GM21423 (cell line): Measurements from ENCODE around the gene PTGES3L.
"Not testable (repeated sequence)": the region's sequence is repeated elsewhere in the genome, so short reads cannot be mapped to it uniquely, and the experiment has no call there.

Experiments
- ATAC-seq: cut with Tn5 transposase; IDR thresholded peaks from one replicate; pipeline ENCODE4 v1.9.1; 2021; ENCODE audit warnings: mild to moderate bottlenecking, moderate library complexity; ENCODE audit not compliant: unreplicated experiment

Gene PTGES3L

DNA sequence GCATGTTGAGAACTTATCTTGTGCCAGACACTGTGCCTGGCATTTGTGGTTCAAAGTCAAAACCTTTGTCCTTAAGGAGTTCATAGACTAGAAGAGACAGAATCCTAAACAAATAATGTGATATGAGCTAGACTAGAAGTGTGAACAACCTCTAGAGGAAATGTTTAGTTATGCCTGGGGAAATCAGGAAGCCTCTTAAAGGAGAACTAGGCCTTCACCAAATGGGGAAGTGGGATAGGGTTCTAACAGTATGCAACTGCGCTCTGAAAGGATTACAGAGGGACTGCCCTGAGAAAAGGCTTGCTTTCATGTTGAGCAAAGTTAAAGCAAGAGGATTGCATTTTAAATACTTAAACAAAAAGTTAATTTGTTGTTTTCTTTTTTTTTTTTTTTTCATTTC is 5.3 kb upstream of the PTGES3L start:
- peak; percentile 45 for ATAC-seq

DNA sequence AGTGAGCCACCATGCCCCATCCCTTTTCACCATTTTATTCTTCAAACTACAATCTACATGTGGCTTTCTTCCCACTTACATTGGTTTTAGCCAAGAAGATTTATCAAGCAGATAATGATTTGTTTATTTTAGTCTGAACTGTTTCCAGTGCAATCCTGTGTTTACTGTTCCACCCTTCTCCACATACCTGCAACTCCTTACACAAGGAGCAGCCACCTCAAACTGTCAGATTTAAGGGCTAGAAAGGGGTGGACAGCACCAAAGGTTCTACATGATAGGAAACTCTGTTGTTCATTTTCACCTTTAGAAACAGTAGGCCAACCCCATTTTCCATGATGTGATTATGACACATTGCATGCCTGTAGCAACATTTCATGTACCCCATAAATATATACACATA is 2.4 kb upstream of the PTGES3L start:
- no peak for ATAC-seq

DNA sequence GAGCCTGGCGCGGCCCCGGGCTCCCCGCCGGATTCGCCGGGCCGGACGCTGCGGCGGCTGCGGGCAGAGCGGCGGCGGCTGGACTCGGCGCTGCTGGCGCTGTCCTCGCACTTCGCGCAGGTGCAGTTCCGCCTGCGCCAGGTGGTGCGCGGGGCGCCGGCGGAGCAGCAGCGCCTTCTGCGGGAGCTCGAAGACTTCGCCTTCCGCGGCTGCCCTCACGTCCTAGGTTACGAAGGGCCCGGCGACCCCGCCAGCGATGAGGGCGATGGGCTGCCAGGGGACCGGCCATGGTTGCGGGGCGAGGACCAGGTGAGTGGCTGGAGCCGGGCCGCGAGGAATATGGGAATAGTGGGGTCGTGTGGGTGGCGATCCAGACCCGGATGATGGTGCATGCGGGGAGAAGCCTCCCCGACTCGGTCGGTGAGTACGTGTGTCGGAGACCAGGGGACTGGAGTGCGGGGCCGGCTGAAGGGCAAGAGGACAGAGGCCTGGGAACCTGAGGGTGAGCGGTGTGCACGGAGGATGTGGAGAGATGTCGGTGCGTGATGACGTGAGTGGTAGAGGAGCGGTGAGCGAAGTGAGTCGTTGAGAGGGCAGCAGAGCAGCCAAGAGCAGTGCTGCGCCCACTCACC is 1.0 kb upstream of the PTGES3L start:
- ATAC-seq, result peak; percentile 46

DNA sequence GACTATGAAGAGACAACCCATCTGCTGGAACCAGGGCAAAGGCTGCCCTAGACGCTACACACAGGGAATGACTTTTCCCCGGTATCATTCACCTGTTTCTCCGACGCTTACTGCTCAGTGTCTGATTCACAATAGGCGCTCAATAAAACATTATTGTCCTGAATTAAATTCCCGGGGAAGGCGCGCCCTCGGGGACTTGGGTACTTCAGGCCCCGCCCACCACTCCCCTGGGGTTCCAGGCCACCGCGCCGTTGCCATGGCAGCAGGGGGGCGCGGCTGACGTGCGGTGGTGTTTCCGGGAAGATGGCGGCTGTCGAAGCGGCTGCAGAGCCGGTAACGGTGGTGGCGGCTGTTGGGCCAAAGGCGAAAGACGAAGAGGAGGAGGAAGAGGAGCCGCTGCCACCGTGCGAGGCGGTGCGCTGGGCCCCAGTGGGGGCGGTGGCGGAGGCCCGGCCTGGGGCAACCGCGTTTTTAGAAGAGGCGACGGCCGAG is 440 bp upstream of the PTGES3L start, which contains the start of gene RUNDC1:
TSS of gene RUNDC1 (plus strand) at position 292 of the 492 bp plus-strand sequence. CDS start at position 304, 12 bp downstream.
- ATAC-seq, result peak; percentile 54

DNA sequence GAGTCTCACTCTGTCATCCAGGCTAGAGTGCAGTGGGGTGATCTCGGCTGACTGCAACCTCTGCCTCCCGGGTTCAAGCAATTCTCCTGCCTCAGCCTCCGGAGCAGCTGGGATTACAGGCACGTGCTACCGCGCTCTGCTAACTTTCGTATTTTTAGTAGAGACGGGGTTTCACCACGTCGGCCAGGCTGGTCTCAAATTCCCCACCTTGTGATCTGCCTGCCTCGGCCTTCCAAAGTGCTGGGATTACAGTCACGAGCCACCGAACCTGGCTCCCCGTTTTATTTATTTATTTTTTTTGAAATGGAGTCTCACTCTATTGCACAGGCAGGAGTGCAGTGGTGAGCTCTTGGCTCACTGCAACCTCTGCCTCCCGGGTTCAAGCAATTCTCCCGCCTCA is 4.2 kb downstream of the PTGES3L start:
- not testable (repeated sequence) for ATAC-seq

DNA sequence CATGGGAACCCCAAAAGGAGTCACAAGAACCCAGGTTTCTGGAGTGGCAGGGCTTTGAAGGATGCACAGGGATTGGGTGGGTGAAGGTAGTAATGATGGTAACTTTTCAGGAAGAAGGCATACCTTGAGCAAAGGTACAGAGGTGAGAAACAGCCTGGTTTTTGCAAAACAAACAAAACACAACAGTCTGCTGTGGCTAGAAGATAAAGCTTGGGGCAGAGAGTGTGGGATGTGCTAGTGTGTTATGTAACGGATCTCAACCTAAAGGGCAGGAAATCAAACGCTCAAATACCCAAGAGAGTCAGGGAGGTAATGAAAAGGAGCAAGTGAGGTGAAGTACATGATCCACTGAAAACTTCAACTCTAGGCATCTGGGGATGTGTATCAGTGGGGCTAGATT is 4.6 kb downstream of the PTGES3L start:
- ATAC-seq, result no peak

DNA sequence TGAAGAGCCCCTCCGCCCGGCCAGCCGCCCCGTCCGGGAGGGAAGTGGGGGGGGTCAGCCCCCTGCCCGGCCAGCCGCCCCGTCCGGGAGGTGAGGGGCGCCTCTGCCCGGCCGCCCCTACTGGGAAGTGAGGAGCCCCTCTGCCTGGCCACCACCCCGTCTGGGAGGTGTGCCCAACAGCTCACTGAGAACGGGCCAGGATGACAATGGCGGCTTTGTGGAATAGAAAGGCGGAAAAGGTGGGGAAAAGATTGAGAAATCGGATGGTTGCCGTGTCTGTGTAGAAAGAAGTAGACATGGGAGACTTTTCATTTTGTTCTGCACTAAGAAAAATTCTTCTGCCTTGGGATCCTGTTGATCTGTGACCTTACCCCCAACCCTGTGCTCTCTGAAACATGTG is 6.6 kb downstream of the PTGES3L start:
- not testable (repeated sequence) for ATAC-seq

DNA sequence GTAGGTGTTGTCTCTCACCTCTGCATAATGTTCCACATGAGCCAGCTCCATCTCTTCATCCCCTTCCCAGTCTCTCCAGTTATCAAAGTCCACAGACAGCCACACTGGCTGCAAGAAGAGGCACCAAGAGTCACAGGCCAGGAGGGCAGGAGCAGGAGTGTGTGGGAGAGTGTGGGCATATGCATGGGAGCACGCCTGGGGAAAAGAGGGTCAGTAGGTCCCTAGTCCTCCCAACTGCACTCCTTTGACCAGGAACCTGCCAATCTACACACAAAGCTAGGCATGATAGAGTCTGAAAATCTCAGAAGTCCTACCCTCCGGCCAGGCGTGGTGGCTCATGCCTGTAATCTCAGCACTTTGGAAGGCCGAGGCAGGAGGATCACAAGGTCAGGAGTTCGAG is 8.3 kb downstream of the PTGES3L start:
- ATAC-seq, result no peak

DNA sequence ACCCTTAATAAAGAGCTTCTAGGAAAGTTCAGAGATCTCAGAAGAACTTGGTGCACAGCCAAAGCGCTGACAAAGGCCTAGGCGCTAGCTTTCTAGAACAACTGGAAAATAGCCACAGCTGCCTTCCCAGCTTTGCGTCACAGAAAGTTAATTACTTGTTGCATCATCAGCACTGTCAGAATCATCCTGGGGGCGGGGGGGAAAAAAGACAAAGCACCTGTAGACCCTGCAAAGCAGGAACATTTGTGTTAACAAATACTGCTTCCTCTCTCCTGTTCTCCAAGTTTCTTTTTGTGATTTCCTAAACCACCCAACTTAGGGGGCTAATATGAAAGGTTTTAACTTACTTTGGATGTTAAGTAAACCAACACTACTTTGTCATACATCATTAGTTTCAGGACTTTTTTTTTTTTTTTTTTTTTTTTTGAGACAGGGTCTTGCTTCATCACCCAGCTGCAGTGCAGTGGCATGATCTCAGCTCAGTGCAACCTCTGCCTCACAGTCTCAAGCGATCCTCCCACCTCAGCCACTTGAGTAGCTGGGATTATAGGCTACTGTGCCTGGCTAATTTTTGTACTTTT is 10.8 kb downstream of the PTGES3L start:
- no peak for ATAC-seq

DNA sequence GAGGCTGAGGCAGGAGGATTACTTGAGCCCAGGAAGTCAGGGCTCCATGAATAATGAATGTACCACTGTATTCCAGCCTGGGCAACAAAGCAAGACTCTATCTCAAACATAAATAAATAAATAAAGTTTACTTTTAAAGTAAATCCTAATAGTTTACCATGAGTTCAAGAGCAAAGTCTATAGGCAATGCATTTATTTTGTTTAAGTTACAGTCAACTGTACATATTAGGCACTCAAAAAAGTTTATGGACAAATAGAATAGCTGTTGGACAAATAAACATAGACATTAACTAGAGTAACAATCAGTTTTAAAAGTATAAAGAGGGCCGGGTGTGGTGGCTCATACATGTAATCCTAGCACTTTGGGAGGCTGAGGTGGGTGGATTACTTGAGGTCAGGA is 12.0 kb downstream of the PTGES3L start:
- ATAC-seq, result no peak

DNA sequence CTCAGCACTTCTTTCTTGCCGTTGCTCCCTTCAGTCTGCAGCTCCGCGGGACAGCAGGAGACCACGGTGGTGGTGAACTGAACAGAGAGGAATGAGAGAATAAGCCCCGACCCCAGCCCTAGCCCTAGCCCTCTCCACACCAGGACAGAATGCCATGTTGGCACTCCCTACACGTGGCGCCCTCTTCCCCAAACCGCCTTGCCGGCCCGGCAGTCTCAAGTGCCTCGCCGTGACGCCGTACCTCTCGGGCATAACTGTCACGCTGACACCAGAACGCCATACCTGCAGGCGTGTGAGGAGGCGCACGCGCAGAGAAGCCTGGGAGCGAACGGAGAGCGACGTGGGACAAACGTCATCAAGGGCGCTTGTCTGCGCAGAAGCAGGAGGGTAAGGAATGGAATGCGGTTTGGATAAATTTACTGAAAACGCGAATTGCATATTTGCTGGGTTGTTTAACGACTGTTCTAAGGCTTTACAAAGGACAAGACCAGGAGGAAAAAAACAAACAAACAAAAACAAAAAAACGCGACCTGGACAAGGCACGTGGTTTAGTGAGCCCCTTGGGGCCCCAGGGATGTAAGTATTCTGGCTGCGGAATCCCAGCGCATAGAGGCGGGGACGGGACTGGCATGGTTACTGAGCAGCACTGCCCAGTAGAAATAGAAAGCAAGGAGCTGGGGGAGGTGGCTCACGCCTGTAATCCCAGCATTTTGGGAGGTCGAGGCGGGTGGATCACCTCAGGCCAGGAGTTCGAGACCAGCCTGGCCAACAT is 15.5 kb downstream of the PTGES3L start, which contains the start of gene AARSD1:
TSS of gene AARSD1 (minus strand) at position 294 of the 772 bp plus-strand sequence. CDS start at position 280, 14 bp downstream.
- ATAC-seq, result peak; percentile 69

DNA sequence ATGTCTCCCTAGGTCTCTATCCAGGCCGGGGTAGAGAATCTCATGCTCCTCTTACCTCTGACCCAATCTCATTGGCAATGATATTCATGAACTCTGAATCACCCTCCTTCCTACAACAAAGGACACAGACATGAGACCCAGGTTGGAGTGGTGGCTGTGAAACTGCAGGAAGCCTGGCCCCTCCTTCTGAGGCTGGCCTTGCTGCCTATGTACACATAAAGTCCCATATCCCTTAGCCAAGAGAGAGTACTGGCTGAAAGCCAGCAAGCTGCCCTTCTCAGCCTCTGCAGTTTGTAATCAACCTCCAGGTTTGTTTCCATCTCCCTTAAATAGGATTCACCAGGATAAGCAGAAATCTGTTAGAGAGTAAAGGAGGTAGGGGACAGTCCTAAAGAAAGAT is 26.2 kb downstream of the PTGES3L start:
- ATAC-seq, result no peak

DNA sequence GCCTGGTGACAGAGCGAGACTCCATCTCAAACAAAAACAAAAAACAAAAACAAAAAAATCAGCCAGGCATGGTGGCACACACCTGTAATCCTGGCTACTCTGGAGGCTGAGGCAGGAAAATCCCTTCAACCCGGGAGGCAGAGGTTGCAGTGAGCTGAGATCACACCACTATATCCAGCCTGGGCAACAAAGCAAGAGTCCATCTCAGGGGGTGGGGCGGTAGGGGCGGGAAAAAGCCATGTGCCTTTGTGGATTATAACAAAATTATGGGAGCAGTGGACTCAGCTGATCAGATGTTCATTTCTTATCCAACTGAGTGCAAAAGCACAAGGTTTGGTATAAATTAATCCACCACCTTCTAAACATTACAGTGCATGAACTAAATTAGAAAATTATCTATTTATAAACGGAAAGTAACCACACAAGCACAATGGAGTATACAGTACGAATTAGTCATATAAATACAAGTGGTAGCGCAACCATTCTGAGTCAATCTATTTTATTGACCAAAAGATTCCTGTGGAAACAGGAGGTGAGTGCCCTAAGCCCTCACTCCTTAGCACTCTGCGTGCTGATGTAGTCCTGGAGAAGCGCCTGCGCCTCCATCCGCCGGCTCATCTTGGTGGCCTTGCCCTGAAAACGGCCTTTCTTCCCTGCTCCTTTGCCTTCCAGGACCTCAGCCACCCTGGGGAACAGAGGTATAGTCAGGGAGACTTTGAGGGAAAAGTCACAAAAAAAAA is 29.7 kb downstream of the PTGES3L start:
- no peak for ATAC-seq

DNA sequence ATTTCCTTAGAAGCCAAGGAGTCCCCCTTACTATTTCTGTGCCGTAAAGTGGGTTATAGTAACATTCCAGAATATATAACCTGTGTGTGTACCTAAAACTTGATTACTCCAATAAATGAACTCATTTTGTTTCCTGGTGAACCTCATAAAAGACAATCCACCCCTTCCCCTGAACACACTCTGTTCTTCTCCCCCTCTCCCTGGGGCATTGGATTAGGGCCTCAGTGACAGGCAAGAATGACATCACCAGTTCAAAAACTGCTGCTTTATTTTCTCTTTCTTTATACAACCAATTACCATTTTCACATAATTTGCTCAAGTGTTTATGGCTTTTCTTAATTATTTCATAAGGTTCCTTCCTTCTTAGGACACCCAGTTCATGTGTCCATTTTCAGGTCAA is 33.1 kb downstream of the PTGES3L start:
- no peak for ATAC-seq

DNA sequence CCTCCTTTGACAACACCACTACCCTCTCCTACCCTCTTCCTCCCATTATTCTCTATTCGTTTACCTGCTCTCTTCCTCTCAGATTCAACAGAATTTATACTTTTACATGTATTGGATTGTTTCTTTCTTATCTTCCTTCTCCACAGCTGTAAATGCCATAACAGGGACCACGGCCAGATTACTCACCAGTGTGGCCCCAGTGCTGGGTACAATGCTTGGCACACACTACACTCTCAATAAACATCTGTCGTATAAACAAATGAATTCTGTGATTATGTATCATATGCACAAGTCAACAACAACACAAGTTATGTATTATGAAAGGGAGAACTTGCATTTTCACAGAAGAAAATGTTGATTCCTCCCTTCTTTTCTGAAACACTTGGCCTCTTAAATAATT is 35.7 kb downstream of the PTGES3L start:
- no peak for ATAC-seq

DNA sequence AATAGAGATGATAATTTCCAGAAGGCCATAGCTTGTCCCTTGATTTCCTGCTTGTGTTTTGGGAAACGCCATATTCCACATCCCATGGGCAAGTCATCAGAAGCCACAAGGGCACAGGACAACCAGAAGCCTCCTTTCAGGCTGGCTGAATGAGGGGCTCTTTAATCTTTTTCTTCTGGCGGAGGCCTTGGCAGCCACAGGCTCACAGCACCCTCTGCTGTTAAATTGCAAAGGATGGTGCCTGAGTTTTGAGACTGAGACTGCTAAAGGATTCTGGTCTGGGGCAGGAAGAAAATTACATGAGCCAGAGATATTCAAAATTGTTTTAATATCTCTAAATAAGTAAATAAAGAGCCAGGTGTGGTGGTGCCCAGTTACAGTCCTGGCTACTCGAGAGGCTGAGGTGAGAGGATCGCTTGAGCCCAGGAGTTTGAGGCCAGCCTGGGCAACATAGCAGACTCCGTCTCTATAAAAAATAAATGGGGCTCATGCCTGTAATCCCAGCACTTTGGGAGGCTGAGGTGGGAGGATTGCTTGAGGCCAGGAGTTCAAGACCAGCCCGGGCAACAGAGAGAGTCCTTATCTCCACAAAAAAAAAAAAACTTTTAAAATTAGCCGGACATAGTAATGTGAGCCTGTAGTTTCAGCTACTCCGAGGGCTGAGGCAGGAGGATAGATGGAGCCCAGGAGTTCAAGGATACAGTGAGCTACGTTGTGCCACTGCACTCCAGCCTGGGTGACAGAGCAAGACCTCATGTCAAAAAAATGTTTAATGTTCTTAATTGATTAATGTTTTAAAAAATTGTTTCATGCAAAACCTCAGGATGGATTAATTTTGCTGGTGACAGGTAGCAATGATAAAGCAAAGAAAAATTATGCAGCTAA is 41.9 kb downstream of the PTGES3L start:
- no peak for ATAC-seq

DNA sequence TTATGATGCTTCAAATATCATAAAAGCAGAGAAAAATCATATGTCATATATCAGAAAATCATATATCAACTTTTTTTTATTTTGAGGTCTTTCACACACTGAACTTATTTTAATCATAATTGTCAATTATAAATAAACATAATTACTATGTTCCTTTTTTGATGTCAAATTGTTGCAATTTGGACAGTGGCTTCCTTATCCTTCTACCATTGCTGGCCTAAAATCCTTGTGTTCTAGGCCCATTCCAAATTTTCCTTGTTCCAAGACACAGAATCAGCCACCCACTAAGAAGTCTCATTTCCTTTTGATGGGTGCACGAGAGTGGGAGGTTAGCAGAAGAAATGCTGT is 50.4 kb downstream of the PTGES3L start:
- ATAC-seq, result no peak

DNA sequence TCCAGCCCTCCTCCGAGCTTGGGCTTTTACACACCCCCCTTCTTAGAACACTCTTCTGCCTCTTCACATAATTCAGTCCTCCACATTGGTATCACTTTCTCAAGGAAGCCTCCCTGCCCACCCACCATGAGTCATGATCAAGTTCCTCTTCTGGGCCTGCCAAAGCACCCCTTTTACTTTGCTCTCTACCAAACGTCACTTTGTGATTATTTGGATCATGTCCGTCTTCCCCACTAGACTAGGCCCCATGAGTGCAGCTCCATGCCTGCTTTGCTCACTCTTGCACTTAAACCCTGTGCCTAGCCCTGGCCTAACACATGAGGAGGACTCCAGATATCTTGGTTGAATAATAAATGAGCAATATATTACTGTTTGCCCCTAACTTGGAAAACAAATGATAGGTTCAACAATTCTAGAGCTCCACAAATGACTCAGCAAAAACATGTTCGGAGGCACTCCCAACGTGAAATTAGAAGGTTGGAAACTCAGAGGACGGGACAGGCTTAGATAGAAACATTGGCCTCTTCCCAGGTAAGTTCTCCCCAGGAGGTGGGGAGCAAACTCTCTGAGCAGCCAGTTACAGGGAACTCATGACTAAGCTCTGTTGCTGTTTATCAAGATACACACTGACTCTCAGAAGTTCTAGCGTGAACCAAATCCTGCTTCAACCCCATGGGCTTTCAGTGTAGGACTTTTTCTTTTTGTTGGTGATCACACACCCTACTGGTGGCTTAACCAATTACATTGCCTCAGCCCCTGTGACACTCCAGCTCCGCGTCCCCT is 51.0 kb downstream of the PTGES3L start:
- peak; percentile 84 for ATAC-seq

DNA sequence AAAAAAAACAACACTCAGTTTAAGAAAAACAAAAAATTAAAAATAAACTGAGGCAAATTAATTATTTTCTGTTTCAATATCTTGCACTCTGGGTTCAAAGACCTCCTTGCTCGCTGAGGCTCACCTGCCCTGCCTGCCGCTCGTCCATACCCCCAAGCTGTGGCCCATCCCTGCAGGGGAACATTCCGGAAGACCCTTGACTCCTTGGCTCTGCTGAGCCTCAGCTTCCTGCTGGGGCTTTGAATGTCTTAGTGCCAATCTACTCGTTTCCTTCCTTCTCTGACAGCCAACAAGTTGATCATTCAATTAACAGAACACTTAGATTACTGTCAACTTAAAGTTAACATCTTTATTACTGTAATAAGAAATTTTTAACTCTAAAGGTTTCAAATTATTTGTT is 55.0 kb downstream of the PTGES3L start:
- no peak for ATAC-seq
